Prostate gland (tissue), 2 donors: ENCODE measurements around the gene TMED4.

Experiments
- CTCF ChIP-seq, 4 experiments: fragments of 200-600 bp in 2 of 4; fragments of 450-650 bp in 2 of 4; sonication (generic) in 2 of 4; IDR thresholded peaks; 1 replicate in 3 of 4; 2 replicates in 1 of 4; pipeline ENCODE4 v1.5.1; 2016 to 2019; ENCODE audit warnings: antibody characterized with exemption in 4 of 4, mild to moderate bottlenecking in 2 of 4, moderate library complexity in 2 of 4
- POLR2A ChIP-seq: fragments of 450-650 bp; IDR thresholded peaks from one replicate; pipeline ENCODE4 v1.6.1; 2016; ENCODE audit warnings: antibody characterized with exemption, mild to moderate bottlenecking
- POLR2AphosphoS5 ChIP-seq: sonication (generic); formaldehyde crosslinking; IDR thresholded peaks from one replicate; pipeline ENCODE4 v1.6.1; 2017; ENCODE audit warnings: antibody characterized with exemption

- TF ChIP-seq CTCF (IDR thresholded peaks at IDR 0.05) = no peak
- no peak for TF ChIP-seq POLR2A
- no peak for TF ChIP-seq POLR2AphosphoS5
Observed at GRCh38 chr7:44615793-44616192, 33.8 kb upstream of the TMED4 start.
